ENCODE results near the gene IPO5.

The IPO5 gene

DNA sequence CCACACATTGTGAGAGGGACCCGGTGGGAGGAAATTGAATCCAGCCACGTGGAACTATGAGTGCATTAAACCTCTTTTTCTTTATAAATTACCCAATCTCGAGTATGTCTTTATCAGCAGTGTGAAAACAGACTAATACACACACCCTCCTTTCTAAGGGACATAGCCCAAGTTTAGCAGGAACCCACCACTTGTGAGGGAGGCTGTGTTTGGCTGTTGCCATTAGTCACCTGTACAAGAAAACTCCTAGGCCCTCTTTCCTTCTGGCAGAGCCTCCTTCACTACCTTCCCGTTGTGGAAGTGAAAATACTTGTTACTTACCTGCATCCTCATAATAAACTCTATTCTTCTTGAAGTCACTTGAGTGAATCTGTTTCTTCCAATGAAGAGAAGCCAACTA, 113.2 kb downstream of the IPO5 start:
- no peak for DNase-seq

DNA sequence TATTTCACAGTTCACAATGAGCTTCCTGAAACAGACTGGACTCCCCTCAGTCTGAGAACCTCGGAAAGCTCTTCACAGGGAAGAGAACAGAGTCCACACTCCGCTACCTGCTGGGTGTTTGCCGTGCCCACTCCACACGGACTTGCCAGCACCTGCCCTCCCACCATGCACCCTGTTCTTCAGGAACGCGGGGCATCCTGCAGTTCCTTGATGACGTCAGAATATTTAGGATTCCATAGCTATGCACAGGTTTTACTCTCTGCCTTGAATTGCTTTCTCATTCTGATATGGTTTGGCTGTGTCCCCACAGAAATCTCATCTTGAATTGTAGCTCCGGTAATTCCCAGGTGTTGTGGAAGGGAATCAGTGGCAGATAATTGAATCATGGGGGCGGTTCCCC, 115.0 kb downstream of the IPO5 start:
- no peak for DNase-seq

DNA sequence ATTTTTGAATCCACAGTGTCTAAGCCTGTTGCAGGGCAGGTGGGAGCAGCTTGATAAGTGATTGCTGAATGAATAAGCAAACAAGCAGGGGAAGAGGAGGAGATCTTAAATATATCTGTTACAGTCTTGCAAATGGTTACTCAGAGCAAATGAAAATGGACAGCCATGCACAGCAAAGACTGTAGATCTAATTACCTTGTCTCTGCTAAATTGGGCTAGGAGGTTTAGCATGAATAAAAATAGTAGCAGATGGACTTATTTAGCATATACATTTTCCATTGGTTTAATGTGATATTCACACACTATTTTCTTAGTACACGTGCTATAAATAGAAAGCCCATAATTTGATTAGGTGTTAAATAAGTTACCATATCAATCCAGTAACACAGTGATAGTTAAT, 116.5 kb downstream of the IPO5 start:
- DNase-seq, result no peak

DNA sequence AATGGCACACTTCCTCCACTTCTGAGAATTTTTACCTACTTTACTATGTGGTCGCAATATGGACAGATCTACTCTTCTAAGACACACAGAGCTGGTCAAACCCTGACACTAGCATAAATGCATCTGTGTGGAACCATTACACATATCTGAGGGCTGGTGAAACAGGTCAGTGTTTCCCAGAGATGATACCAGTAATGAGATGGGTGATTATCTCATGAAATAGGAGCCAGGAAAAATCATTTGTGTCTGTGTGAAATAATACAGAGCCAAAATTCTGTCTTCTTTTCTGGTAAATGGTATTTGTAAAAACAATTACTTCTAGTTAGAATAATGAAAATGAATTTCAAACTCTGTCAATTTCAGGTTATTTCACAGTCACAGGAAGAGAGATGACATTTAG, 117.8 kb downstream of the IPO5 start:
- no peak for DNase-seq

DNA sequence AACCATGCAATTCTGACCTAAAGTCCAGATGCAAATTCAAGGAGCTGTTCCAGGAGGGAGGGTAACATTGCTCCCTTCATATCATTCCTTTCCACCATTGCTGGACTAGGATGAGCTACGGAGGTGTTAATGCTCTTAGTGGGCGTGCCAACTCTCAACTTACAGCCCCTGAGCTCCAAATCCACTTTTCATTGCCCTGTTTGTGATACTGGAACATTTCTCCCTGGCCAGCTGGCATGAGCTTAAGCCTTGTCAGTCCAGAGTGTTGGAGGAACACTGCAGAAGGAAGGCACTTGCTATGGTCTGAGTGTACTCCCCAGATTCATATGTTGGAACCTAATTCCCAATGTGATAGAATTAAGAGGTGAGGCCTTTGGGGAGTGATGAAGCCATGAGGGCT, 119.0 kb downstream of the IPO5 start:
- DNase-seq, result no peak
